Activated T-cell treated with anti-CD3 and anti-CD28 coated beads for 48 hours (primary cell): ENCODE data around the gene MIDN.
"Not testable (repeated sequence)": the region's sequence is repeated elsewhere in the genome, so short reads cannot be mapped to it uniquely, and the experiment has no call there.

Experiments used
- DNase-seq: peaks from one replicate; pipeline ENCODE4 v3.0.0-alpha.2; 2020; ENCODE audit warnings: low read depth

MIDN gene

DNA sequence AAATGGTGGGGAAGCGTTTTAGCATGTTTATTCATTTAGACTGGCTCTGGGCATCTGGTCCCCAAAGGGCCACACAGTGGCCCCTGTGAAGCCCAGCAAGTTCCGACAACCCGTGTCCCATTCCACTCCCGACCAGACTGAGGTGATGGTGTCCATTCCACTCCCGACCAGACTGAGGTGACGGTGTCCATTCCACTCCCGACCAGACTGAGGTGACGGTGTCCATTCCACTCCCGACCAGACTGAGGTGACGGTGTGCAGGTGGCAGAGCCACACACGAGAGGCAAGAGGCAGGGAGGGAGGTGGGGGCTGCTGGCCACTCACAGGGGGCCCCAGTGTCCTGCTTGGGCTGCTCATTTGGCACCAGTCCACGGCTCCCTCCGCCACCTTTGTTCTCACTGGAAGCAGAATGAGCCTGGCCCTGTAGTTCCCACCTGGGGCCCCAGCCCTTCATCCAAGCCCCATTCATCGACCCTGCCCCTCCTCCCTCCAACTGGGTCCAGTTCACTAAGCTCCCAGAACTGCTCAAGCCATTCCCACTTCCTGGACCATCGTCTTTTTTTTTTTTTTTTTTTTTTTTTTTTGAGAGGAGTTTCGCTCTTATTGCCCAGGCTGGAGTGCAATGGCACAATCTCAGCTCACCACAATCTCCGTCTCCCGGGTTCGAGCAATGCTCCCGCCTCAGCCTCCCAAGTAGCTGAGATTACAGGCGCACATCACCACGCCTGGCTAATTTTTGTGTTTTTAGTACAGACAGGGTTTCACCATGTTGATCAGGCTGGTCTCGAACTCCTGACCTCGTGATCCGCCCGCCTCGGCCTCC is 1.9 kb upstream of the MIDN start:
- DNase-seq, result not testable (repeated sequence)

DNA sequence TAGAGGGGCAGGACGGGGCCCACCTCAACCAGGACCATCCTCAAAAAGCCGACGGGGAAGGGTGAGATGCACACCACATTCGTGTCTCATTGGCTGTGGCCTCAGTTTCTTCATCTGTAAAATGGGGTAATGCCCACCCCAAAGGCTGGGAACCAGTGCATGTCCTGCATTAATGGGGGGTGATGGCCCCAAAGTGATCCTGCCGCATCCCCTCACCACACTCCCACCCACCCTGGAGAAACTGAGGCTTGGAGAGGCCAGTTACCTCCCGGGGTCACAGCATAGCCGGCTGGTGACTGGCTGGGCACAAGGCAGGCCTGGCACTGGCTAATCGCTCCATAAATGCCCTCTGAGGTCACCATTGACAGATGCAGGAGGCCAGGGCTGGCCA is 640 bp upstream of the MIDN start:
- no peak for DNase-seq

DNA sequence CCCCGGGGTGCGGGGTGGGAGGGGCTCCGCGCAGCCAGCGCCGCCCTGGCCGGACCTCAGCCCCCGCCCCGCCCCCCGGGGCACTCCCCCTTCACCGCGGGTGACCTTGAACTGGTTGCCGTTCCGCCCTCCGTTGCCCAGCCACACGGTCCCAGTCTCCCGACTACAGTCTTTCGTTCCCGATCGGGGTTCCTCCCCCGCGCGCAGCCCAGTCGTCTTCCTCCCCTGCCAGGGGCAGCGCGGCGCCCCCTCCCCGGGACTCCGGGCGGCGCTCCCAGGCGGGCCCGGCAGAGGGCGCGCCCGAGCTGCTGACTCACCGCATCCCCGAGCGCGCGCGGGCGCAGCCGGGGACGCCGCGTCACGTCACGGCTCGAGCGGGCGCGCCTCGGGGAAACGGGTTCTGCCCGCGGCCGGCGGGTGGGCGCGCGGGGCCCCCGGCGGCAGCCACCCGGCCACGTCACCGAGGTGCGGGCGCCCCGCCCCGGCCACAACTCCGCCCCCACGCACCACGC is 459 bp downstream of the MIDN start:
- no peak for DNase-seq

DNA sequence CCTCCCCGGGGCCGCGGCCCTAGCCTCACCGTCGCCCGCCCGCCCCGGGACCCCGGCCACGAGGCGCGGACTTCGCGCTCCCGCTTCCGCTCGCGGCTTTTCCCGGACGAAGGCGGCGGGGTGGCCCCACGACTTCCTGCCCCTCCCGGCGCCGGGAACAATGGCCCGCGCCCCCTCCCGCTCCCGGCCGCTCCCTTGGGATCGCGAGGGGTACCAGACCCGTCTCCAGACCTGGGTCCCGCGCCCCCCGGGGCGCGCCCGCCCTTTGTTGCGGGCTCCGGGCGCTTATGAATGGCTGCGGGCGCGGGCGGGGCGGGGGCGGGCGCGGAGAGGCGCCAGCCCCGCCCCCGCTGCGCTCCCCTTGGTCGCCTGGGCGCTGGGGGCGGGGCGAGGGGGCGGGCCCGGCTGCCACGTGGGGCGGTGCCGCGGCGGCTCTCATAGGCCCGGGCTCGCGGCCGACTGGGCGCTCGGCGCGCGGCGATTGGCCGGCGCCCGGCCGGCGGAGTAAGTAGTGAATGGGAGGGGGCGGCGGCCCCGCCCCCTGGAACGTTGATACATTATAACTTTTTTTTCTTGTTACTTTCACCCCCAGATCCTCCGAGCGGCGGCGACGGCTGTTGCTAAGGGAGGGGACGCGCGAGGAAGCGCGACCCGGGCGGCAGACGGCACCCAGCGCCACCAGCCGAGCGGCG is 1.1 kb downstream of the MIDN start:
- peak; percentile 96 for DNase-seq

DNA sequence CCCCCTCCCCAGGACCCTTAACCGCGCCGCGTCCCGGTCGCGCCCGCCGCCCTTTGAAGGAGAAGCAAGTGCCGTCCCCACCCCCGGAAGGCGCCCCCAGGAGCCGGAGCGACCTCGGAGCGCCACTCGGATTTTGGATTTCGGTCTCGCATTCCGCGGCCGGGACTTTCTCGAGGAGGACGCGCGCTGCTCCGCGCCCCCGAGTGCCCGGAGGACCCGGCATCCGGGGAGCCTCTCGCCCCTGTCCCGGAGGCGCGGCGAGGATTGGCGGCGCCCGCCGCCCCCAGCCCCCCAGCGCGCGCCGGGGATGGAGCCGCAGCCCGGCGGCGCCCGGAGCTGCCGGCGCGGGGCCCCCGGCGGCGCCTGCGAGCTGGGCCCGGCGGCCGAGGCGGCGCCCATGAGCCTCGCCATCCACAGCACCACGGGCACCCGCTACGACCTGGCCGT is 1.6 kb downstream of the MIDN start:
- DNase-seq, result no peak

DNA sequence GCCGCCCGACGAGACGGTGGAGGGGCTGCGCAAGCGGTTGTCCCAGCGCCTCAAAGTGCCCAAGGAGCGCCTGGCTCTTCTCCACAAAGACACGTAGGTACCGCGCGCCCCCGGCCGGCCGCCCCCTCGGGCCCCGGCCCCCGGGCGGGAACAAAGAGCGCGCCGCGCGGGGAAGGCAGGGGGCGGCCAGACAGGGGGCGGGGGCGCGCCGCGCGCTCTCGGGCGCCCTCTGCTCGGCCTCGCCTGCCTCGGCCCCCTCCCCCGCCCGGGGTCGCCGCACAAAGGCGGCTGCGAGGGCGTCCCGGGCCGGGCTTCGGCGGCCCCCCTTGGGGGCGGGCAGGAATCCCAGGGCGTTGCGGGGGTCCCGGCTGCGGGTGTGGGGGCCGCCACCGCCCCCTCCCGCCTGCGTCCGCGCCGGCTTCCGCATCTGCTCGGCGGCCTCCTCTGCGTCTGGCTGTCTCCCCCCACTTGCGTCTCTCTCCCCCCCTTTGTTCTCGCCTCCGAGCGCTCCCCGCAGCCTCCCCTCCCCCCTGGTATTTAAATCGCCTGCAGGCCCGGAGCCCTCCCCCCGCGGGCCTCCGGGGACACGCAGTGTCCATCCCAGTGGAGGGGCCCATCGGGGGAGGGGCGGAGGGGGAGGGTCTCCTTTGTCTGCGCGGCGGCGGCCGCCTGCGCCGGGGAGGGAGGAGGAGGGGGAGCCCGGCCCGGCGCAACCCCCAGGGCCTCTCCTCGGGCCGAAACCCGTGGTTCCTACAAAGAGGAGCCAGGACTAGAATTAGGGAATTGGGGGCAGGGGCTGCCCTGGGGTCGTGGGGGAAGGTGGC is 2.3 kb downstream of the MIDN start:
- no peak for DNase-seq

DNA sequence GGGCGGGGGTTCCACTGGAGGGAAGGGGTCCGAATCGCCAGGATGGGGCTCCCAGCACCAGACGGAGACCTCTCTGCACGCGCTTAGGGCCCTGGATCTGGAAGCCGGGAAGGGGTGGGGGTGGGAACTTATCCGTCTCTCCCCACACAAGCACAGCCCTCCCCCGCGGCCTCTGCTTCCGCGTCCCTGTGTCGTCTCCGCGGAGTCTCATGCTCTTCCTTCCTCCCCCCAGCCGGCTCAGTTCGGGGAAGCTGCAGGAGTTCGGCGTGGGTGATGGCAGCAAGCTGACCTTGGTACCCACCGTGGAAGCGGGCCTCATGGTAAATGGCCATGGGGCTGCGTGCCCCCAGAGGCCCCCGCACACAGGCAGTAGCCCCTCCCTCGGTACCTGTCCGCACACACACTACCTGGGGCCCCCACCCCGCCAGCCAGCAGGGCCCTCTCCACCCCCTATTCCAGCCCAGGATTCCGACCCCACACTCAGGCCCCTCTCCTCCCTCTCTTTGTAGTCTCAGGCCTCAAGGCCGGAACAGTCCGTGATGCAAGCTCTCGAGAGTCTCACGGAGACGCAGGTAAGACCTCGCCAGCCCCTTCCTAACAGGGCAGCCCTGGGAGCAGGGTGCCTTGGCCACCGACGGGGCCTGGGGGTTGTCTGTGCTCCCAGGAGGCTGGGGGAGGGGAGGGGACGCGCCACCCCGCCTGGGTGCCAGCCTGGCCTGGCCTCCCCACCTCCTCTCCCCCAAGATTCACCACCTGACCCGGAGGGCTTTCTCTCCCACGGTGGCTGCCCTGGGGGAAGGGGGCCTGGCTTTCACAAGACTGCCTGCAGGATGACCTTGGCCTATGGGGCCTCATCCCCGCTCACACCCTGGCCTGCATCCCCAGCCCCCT is 3.2 kb downstream of the MIDN start:
- DNase-seq, result peak; percentile 55

DNA sequence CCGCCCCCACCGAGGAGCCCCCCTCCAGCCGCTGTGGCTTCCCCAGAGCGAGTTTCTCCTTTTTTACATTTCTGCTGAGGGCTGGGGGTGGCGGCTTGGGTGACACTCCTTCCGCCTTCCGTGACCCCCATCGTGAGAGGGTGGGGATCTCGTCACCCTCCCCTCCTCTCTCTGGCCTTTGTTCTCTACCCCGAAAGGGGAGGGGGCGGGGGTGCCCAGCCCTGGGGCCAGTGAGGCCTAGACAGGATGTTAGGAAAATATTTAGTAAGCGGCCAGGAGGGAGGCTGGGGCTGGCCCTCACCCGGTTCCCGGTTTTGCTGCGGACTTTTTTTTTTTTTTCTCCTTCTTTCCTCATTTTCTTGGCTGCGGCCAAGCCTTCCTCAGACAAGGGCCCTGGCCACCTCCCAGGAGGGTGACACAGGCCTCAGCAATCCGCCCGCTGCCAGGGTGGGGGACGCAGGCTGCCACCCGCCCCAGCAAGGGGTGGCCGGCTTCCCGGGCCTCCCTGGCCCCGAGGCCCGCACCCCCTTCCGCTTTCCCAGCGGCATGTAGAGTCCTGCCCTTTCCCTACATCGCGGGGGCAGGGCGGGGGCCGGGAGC is 3.9 kb downstream of the MIDN start:
- no peak for DNase-seq

DNA sequence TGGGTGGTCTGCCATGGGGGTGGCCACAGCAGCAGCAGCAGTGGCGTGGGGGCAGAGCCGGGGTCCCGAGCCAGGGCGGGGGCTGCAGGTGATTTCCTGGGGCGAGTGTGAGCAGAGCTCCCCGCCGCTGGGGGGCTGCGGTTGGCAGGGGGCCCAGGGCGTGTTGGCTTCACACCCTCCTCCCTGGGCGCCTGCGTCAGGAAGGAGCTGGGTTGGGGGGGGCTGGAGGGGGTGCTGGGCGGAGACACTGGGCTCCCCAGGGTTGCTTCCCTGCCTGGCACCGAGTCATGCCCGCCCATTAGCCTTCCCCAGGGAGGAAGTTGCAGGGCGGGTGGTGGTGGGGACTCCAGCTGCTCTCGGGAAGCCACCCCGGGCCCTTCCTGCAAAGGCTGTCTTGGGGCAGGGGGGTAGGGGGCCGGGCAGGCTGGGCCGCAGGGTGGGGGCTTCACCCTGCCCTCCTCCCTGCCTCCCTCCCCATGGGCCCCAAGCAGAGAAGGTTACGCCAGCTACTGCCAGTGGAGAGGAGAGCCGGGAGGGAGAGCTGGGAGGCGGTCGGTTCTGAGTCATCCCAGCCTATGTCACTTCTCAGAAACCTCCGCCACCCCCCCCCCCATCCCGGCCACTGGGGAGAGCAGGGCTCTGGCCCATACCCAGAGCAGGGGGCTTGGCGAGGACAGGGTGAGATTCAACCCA is 4.6 kb downstream of the MIDN start:
- peak; percentile 69 for DNase-seq

DNA sequence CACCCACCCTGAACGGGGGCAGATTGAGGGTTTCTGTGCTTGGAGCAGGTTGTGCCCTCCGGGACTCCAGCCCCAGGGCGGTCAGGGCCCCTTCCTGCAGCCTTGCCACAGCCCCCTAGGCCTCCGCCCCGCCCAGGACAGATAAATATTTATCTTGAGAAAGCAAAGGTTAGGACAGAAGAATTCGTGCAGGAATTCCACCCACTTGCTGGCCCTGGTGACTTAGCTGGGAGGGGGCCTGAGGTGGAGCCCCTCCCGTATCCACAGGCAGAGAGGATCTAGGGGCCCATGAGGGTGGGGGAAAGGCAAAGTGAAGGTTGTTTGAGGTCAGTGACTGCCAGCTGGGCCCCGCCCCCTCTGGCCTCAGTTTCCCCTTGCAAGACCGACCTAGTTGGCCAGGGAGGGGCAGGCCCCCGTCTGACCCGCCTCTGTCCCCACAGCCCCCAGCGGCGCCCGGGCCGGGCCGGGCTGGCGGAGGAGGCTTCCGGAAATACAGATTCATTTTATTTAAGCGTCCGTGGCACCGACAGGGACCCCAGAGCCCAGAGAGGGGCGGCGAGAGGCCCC is 5.2 kb downstream of the MIDN start:
- DNase-seq, result no peak

DNA sequence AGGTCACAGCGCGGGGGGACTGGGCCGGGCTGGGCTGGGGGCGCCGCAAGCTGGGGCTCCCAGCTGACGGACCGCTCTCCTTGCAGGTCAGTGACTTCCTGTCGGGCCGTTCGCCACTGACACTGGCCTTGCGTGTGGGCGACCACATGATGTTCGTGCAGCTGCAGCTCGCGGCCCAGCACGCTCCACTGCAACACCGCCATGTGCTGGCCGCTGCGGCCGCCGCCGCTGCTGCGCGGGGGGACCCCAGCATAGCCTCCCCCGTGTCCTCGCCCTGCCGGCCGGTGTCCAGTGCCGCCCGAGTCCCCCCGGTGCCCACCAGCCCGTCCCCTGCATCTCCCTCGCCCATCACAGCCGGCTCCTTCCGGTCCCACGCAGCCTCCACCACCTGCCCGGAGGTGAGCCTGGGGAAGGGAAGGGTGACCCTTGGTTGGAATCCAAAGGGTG is 5.7 kb downstream of the MIDN start:
- no peak for DNase-seq

DNA sequence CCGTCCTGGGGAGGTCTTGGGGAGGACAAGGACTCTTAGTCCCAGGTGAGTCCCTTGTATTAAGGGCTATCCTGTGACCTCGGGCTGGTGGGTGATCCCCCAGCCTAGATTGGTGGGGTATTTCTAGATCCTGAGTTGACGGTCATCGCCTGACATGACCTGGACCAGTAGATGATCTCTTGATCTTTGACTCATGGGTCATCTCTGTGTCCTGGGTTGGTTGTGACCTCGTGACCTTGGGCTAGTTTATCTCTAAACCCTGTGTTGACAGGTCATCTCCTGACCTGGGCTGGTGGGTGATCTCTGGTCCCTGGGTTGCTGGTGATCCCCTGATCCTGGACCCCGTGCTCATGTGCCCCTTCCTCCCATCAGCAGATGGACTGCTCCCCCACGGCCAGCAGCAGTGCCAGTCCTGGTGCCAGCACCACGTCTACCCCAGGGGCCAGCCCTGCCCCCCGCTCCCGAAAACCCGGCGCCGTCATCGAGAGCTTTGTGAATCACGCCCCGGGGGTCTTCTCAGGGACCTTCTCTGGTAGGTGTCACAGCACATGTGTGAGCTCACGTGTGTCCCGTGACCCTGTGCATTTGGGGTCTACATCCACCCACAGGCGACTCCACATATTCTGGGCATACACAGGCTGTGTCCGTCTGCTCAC is 6.3 kb downstream of the MIDN start:
- no peak for DNase-seq

DNA sequence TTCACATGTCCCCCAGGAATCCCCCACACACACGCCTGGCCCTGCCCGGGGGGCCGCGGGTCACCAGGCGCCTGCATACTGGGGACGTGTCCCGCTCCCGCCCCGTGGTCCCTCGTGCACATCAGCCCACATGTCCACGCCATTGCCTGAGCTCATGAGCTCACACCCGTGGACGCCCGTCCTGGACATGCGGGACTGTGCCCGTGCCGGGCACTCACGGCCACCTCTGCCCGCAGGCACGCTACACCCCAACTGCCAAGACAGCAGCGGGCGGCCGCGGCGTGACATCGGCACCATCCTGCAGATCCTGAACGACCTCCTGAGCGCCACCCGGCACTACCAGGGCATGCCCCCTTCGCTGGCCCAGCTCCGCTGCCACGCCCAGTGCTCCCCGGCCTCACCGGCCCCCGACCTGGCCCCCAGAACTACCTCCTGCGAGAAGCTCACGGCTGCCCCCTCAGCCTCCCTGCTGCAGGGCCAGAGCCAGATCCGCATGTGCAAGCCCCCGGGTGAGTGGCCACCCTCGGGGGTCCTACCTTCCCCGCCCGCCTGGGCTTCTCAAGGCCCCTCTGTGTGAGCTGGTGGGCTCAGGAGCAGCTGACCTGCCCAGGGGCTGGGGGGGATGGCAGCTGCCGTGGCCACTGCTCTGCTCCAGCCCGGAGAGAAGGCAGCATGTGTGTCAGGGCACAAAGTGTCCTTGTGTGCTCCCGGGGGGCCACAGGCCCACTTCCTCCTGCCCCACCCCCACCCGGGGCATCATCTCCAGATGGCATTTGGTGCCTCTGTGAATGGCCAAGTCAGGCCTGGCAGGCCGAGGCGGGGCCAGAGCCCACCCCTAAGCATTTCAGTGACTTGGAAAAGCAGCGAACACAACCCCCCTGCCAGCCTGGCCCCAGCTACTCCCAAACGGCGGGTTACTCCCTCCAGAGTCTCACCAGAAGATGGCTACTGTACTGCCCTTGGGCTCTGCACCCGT is 7.1 kb downstream of the MIDN start:
- DNase-seq, result no peak

DNA sequence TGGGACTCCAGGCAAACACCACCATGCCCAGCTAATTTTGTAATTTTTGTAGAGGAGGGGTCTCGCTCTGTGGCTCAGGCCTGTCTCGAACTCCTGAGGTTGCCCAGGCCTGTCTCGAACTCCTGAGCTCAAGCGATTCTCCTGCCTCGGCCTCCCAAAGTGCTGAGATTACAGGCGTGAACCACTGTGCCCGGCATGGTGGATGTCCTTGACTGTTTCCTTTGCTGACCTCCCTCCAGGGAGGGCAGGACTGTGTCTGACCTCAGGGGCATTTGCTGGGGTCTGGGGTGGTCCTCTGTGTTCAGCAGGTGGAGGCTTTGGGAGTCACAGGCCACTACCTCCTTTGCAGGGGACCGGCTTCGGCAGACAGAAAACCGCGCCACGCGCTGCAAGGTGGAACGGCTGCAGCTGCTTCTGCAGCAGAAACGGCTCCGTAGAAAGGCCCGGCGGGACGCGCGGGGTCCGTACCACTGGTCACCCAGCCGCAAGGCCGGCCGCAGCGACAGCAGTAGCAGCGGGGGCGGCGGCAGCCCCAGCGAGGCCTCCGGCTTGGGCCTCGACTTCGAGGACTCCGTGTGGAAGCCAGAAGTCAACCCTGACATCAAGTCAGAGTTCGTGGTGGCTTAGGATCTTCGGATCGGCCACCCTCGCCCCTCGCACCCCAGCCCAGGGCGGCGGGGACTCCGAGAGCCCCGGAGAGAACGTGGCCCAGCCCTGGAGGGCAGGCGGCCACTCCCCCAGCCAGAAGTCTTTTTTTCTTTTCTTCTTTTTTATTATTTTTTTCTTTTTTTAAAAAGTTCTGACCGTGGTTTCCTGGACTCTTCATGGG is 8.5 kb downstream of the MIDN start:
- DNase-seq, result no peak

DNA sequence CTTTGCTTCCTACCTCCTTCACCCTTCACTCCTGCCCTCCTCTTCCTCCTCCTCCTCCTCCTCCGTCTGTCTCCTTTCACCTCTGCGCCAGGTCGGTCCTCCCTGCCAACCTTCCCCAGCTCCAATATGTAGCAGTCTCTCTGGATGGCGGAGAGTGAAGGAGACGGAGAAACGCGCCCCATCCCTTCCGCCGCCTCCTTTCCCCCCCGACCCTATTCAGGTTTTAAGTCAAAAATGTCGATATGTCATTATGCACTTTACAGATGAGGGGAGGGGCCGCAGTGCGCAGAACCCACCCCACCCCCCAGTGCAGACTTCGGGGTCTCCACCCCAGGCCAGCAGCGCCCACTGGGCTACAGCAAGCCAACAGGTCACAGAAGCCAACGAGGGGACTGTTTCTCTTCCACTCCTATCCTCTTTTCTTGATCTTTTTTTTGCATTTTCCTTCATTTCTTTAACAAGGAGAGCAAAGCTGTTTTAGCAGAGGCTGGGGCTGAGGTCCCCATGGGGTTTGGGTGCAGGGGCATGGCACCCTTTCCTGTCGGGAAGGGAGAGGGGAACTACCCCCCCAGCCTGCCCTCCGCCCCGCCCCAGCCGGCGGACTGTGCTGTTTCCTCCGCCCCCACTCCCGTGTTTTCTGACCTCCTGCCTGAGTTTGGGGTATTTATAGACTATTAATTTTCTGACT is 9.2 kb downstream of the MIDN start:
- no peak for DNase-seq

DNA sequence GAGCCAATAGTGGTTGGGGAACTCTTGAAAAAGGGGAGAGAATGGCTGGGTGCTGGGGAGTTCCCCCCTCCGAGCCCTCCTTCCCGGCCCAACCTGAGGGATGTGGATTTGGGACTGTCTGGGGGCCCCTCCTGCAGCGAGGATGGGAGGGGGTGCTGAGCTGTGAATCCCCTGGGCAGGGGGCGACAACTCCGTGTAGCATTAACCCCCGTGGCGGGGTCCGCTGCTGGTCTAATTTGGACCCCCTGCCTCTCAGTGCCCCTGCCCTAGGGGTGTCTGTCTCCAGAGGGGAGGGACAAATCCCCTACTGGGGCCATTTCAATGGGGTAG is 9.7 kb downstream of the MIDN start:
- no peak for DNase-seq

DNA sequence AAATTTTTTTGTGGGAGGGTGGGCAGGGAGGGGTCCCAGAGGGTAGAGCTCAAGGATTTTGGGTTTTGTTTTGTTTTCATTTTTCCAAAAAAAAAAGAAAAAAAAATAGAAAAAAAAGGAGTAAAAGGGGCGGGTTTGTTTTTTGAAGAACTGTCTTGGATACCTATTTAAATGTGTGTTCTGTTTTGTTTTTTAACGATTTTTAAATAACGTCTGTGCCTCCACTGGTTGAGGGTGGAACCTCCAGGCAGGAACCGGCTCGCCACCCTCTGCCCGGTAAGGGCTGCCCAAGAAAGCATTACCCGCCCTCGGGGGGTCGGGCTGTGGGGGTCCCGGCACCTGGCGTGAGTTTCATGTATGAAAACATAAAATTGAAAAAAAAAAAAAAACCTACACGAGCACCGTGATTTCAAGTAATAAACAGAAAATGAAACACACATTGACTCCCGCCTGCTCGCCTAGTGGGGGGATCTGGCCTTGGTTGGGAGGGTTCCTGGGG is 10.4 kb downstream of the MIDN start:
- DNase-seq, result no peak
